Liver (tissue), 9 donors: ENCODE measurements around the gene SMIM35. TPM values are rescaled to one million over a fixed set of nuclear protein-coding genes. Genes with fewer than 3 reads are reported as not detected.

Experiments used
- DNase-seq: peaks from one replicate; pipeline ENCODE4 v3.0.0-alpha.2; 2017; ENCODE audit warnings: low spot score
- H3K27ac ChIP-seq, 2 donors: one replicate each; pipeline ENCODE4 v1.7.0; 2013; ENCODE audit warnings: inconsistent platforms in 2 of 2, low read length in 2 of 2, control low read depth in 1 of 2, low read depth in 1 of 2, mild to moderate bottlenecking in 1 of 2
- H3K27me3 ChIP-seq, 4 donors: one replicate each; pipeline versions ENCODE4 v1.6.1 to v1.7.0; 2013; ENCODE audit warnings: low read length in 3 of 4, inconsistent platforms in 1 of 4, mild to moderate bottlenecking in 1 of 4, moderate library complexity in 1 of 4; ENCODE audit not compliant: control insufficient read depth in 4 of 4, insufficient read depth in 4 of 4
- H3K36me3 ChIP-seq, 4 donors: one replicate each; pipeline versions ENCODE4 v1.6.1 to v1.7.0; 2013; ENCODE audit warnings: low read length in 3 of 4, mild to moderate bottlenecking in 3 of 4, low read depth in 1 of 4, moderate library complexity in 1 of 4; ENCODE audit not compliant: control insufficient read depth in 4 of 4, insufficient read depth in 3 of 4
- H3K4me1 ChIP-seq, 4 donors: one replicate each; pipeline versions ENCODE4 v1.6.1 to v1.7.0; 2013; ENCODE audit warnings: low read length in 3 of 4, mild to moderate bottlenecking in 3 of 4, moderate library complexity in 1 of 4; ENCODE audit not compliant: control insufficient read depth in 4 of 4, insufficient read depth in 4 of 4
- H3K4me3 ChIP-seq, 3 donors: one replicate each; pipeline versions ENCODE4 v1.6.1 to v1.7.0; 2013; ENCODE audit warnings: low read length in 3 of 3, control low read depth in 1 of 3, low read depth in 1 of 3, mild to moderate bottlenecking in 1 of 3
- H3K9ac ChIP-seq, 2 donors: one replicate each; pipeline ENCODE4 v1.7.0; 2013; ENCODE audit warnings: low read length in 2 of 2, mild to moderate bottlenecking in 2 of 2, moderate library complexity in 2 of 2, control low read depth in 1 of 2, low read depth in 1 of 2
- H3K9me3 ChIP-seq, 4 donors: one replicate each; pipeline versions ENCODE4 v1.6.1 to v1.7.0; 2013; ENCODE audit warnings: low read length in 3 of 4; ENCODE audit not compliant: control insufficient read depth in 4 of 4
- EGR1 ChIP-seq, 2 donors: IDR thresholded peaks; 2 replicates each; pipeline ENCODE4 v1.6.1; 2016 to 2018; ENCODE audit warnings: antibody characterized with exemption in 2 of 2, low read depth in 2 of 2
- FOXA1 ChIP-seq: IDR thresholded peaks from 2 replicates; pipeline ENCODE4 v1.6.1; 2016; ENCODE audit warnings: antibody characterized with exemption
- FOXA2 ChIP-seq: IDR thresholded peaks from 2 replicates; pipeline ENCODE4 v1.6.1; 2016; ENCODE audit warnings: antibody characterized with exemption
- GABPA ChIP-seq, 2 donors: IDR thresholded peaks in 1 of 2; conservative IDR thresholded peaks in 1 of 2; 2 replicates each; pipeline ENCODE4 v1.6.1; 2016; ENCODE audit warnings: antibody characterized with exemption in 2 of 2, mild to moderate bottlenecking in 1 of 2, moderate library complexity in 1 of 2
- HNF4A ChIP-seq, 2 donors: conservative IDR thresholded peaks; 2 replicates each; pipeline ENCODE4 v1.6.1; 2016; ENCODE audit warnings: antibody characterized with exemption in 2 of 2, mild to moderate bottlenecking in 2 of 2
- HNF4G ChIP-seq: IDR thresholded peaks from 2 replicates; pipeline ENCODE4 v1.6.1; 2016; ENCODE audit warnings: antibody characterized with exemption
- JUND ChIP-seq, 2 donors: IDR thresholded peaks; 2 replicates each; pipeline ENCODE4 v1.6.1; 2016; ENCODE audit warnings: antibody characterized with exemption in 2 of 2
- NR2F2 ChIP-seq: IDR thresholded peaks from 2 replicates; pipeline ENCODE4 v1.6.1; 2016; ENCODE audit warnings: antibody characterized with exemption
- RAD21 ChIP-seq, 2 donors: IDR thresholded peaks; 2 replicates each; pipeline ENCODE4 v1.6.1; 2016; ENCODE audit warnings: antibody characterized with exemption in 2 of 2, mild to moderate bottlenecking in 2 of 2
- RXRA ChIP-seq, 2 donors: IDR thresholded peaks; 2 replicates each; pipeline ENCODE4 v1.6.1; 2017 to 2018; ENCODE audit warnings: antibody characterized with exemption in 2 of 2, mild to moderate bottlenecking in 1 of 2
- SP1 ChIP-seq: IDR thresholded peaks from 2 replicates; pipeline ENCODE4 v1.6.1; 2018; ENCODE audit warnings: antibody characterized with exemption, mild to moderate bottlenecking
- TAF1 ChIP-seq: conservative IDR thresholded peaks from 2 replicates; pipeline ENCODE4 v1.6.1; 2016; ENCODE audit warnings: antibody characterized with exemption, mild to moderate bottlenecking
- YY1 ChIP-seq: IDR thresholded peaks from 2 replicates; pipeline ENCODE4 v1.6.1; 2016; ENCODE audit warnings: antibody characterized with exemption, mild to moderate bottlenecking
- WGBS: extraction: QIAGEN DNeasy Blood & Tissue Kit; methylation state at CpG from one replicate; pipeline ENCODE4 v1.1.7; 2013; 5-methylcytosine and 5-hydroxymethylcytosine counted together
- polyA plus RNA-seq, 2 donors: library from polyadenylated mRNA; stranded (reverse) in 1 of 2; unstranded in 1 of 2; fragments of 200-250 nt in 1 of 2; fragments of >200 nt in 1 of 2; fragmentation: Nextera tagmentation in 1 of 2; extraction: Ambion mirVana in 1 of 2; gene quantifications; one replicate each; pipeline versions ENCODE4 v1.2.1 to v1.2.3, GENCODE V29; 2013 to 2015
- total RNA-seq, 2 donors: library from RNA; depleted of rRNA; stranded (reverse); fragments of >200 nt; gene quantifications; one replicate each; pipeline ENCODE4 v1.2.3, GENCODE V29; 2014
- TF ChIP-seq, protein P1 (sequence below): IDR thresholded peaks from 2 replicates; pipeline ENCODE4 v1.6.1; 2016; ENCODE audit warnings: antibody characterized with exemption
- TF ChIP-seq, protein P2 (sequence below): IDR thresholded peaks from 2 replicates; pipeline ENCODE4 v1.6.1; 2016; ENCODE audit warnings: antibody characterized with exemption
- TF ChIP-seq, protein P3 (sequence below): fragments of 150-350 bp; IDR thresholded peaks from 2 replicates; pipeline ENCODE4 v1.5.1; 2017; ENCODE audit warnings: improper control_type of control experiment, low read depth, low read length; ENCODE audit not compliant: missing input control
- TF ChIP-seq, protein P4 (sequence below): IDR thresholded peaks from 2 replicates; pipeline ENCODE4 v1.6.1; 2016; ENCODE audit warnings: antibody characterized with exemption, mild to moderate bottlenecking
- TF ChIP-seq, protein P5 (sequence below): IDR thresholded peaks from 2 replicates; pipeline ENCODE4 v1.6.1; 2016; ENCODE audit warnings: antibody characterized with exemption
- donor health status: healthy.
- donor health status: healthy.
- donor health status: healthy.
- donor health status: healthy.
- donor health status: healthy.

Gene SMIM35
- total and polyA plus RNA-seq, 4 donors: 0.07 TPM; not detected in 3

DNA sequence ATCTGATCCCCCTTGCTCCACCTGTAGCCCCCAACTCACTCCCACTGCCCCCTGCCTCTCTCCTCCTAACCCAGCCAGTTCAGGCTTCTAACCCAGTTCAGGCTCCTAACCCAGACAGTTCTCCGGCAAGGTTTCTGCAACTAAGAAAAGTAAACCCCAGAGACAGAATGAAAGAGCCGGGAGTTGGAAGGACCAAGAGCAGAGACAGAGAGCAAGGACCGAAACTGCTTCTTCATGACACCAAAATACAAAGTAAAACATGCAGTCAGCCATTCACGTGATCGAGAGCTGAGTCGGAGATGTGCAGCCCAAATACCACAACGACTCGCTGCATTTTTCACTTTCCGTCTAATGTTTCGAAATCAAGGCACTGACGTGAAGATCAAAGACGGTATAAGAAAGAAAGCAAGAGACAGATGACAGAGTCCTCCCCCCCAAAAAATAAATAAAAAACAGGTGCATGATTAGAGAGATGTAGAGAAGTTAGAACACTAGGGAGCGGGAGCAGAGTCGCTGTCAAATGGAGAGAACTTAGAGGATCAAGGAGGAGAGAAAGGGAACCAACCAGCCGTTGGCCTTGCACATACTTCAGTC is 99.7 kb downstream of the SMIM35 start:
- WGBS: 67% methylated on average over 15 of the region's 15 CpGs
- H3K36me3 ChIP-seq: no peaks in the 10 kb centered on the region
- H3K9ac ChIP-seq: peak overlapping the region; percentile 50 to 79
- peak overlapping the region; percentile 81 to 82 for H3K27ac ChIP-seq
- H3K27me3 ChIP-seq: no peaks in the 10 kb centered on the region
- H3K4me3 ChIP-seq: peak overlapping the region; percentile 20 to 63 (median 51)
- TF ChIP-seq, protein P1, sequence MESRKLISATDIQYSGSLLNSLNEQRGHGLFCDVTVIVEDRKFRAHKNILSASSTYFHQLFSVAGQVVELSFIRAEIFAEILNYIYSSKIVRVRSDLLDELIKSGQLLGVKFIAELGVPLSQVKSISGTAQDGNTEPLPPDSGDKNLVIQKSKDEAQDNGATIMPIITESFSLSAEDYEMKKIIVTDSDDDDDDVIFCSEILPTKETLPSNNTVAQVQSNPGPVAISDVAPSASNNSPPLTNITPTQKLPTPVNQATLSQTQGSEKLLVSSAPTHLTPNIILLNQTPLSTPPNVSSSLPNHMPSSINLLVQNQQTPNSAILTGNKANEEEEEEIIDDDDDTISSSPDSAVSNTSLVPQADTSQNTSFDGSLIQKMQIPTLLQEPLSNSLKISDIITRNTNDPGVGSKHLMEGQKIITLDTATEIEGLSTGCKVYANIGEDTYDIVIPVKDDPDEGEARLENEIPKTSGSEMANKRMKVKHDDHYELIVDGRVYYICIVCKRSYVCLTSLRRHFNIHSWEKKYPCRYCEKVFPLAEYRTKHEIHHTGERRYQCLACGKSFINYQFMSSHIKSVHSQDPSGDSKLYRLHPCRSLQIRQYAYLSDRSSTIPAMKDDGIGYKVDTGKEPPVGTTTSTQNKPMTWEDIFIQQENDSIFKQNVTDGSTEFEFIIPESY: no peak
- TF ChIP-seq HNF4A (conservative IDR thresholded peaks at IDR 0.05) (no peak), EGR1 (IDR thresholded peaks at IDR 0.05; ENCODE audit: low read depth in 2 of 2) (no peak), RXRA (IDR thresholded peaks at IDR 0.05) (no peak), NR2F2 (no peak), FOXA1 (no peak), YY1 (no peak), JUND (IDR thresholded peaks at IDR 0.05) (no peak), GABPA (IDR thresholded peaks at IDR 0.05 in 1 of 2, conservative IDR thresholded peaks at IDR 0.05 in 1 of 2) (no peak), HNF4G (no peak), SP1 (no peak), TAF1 (no peak), FOXA2 (no peak), RAD21 (IDR thresholded peaks at IDR 0.05) (no peak)
- TF ChIP-seq, protein P2, sequence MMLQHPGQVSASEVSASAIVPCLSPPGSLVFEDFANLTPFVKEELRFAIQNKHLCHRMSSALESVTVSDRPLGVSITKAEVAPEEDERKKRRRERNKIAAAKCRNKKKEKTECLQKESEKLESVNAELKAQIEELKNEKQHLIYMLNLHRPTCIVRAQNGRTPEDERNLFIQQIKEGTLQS: no peak
- TF ChIP-seq, protein P3, sequence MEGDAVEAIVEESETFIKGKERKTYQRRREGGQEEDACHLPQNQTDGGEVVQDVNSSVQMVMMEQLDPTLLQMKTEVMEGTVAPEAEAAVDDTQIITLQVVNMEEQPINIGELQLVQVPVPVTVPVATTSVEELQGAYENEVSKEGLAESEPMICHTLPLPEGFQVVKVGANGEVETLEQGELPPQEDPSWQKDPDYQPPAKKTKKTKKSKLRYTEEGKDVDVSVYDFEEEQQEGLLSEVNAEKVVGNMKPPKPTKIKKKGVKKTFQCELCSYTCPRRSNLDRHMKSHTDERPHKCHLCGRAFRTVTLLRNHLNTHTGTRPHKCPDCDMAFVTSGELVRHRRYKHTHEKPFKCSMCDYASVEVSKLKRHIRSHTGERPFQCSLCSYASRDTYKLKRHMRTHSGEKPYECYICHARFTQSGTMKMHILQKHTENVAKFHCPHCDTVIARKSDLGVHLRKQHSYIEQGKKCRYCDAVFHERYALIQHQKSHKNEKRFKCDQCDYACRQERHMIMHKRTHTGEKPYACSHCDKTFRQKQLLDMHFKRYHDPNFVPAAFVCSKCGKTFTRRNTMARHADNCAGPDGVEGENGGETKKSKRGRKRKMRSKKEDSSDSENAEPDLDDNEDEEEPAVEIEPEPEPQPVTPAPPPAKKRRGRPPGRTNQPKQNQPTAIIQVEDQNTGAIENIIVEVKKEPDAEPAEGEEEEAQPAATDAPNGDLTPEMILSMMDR: no peak
- TF ChIP-seq, protein P4, sequence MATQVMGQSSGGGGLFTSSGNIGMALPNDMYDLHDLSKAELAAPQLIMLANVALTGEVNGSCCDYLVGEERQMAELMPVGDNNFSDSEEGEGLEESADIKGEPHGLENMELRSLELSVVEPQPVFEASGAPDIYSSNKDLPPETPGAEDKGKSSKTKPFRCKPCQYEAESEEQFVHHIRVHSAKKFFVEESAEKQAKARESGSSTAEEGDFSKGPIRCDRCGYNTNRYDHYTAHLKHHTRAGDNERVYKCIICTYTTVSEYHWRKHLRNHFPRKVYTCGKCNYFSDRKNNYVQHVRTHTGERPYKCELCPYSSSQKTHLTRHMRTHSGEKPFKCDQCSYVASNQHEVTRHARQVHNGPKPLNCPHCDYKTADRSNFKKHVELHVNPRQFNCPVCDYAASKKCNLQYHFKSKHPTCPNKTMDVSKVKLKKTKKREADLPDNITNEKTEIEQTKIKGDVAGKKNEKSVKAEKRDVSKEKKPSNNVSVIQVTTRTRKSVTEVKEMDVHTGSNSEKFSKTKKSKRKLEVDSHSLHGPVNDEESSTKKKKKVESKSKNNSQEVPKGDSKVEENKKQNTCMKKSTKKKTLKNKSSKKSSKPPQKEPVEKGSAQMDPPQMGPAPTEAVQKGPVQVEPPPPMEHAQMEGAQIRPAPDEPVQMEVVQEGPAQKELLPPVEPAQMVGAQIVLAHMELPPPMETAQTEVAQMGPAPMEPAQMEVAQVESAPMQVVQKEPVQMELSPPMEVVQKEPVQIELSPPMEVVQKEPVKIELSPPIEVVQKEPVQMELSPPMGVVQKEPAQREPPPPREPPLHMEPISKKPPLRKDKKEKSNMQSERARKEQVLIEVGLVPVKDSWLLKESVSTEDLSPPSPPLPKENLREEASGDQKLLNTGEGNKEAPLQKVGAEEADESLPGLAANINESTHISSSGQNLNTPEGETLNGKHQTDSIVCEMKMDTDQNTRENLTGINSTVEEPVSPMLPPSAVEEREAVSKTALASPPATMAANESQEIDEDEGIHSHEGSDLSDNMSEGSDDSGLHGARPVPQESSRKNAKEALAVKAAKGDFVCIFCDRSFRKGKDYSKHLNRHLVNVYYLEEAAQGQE: no peak
- TF ChIP-seq, protein P5, sequence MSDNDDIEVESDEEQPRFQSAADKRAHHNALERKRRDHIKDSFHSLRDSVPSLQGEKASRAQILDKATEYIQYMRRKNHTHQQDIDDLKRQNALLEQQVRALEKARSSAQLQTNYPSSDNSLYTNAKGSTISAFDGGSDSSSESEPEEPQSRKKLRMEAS: no peak
- H3K9me3 ChIP-seq: peaks cover 0 to 3% (median 1%) of the 10 kb centered on the region in 4 donors
- DNase-seq: no peak
- H3K4me1 ChIP-seq: peaks cover 0 to 8% (median 2%) of the 10 kb centered on the region in 4 donors
